NCI-H2107 treated with DMSO at 0.1 percent for 48 hours (cell line): ENCODE results near the gene PRAF2.

Source experiments
- DNase-seq: peaks from one replicate; lab custom pipeline; 2025; ENCODE audit not compliant: unreplicated experiment; lab: John Stamatoyannopoulos, UW

PRAF2 gene

GRCh38 chrX:49075347-49075746 lies 1.5 kb upstream of the PRAF2 start:
- no peak for DNase-seq

- DNase-seq: no peak
Observed at GRCh38 chrX:49072712-49073095, 1.1 kb downstream of the PRAF2 start.

- DNase-seq: no peak
Observed at GRCh38 chrX:49071877-49072711, 1.7 kb downstream of the PRAF2 start.

GRCh38 chrX:49070988-49071387 lies 2.8 kb downstream of the PRAF2 start:
- no peak for DNase-seq

- DNase-seq: no peak
Observed at GRCh38 chrX:49069038-49069437, 4.8 kb downstream of the PRAF2 start.

GRCh38 chrX:49067285-49068120 lies 6.3 kb downstream of the PRAF2 start:
- no peak for DNase-seq

GRCh38 chrX:49066690-49067089 lies 7.1 kb downstream of the PRAF2 start:
- DNase-seq: no peak

GRCh38 chrX:49066278-49066677 lies 7.5 kb downstream of the PRAF2 start:
- DNase-seq: no peak

- DNase-seq: no peak
Observed at GRCh38 chrX:49064735-49065134, 9.1 kb downstream of the PRAF2 start.

GRCh38 chrX:49064303-49064702 lies 9.5 kb downstream of the PRAF2 start:
- DNase-seq: no peak

GRCh38 chrX:49063715-49064114 lies 10.1 kb downstream of the PRAF2 start:
- no peak for DNase-seq

- DNase-seq: no peak
Observed at GRCh38 chrX:49061916-49062315, 11.9 kb downstream of the PRAF2 start.

- no peak for DNase-seq
Observed at GRCh38 chrX:49061490-49061889, 12.3 kb downstream of the PRAF2 start.

- DNase-seq: no peak
Observed at GRCh38 chrX:49060914-49061313, 12.9 kb downstream of the PRAF2 start.

- DNase-seq: no peak
Observed at GRCh38 chrX:49059681-49060085, 14.1 kb downstream of the PRAF2 start.

GRCh38 chrX:49059201-49059600 lies 14.6 kb downstream of the PRAF2 start:
- no peak for DNase-seq

- DNase-seq: no peak
Observed at GRCh38 chrX:49058794-49059193, 15.0 kb downstream of the PRAF2 start, which contains the start of gene CCDC120. Gene CCDC120 (plus strand): TSS chrX:49058999. CDS start chrX:49062042, 3,043 bp downstream.

GRCh38 chrX:49054073-49054762 lies 19.6 kb downstream of the PRAF2 start:
- no peak for DNase-seq

GRCh38 chrX:49053223-49054072 lies 20.4 kb downstream of the PRAF2 start:
- DNase-seq: peak; percentile 71

GRCh38 chrX:49043987-49044281 lies 29.9 kb downstream of the PRAF2 start:
- DNase-seq: no peak
